Measurements from ENCODE around the gene CYP27A1.
A peak's percentile ranks its signal among the peaks of the same experiment; 100 is the strongest.

Gene CYP27A1

DNA sequence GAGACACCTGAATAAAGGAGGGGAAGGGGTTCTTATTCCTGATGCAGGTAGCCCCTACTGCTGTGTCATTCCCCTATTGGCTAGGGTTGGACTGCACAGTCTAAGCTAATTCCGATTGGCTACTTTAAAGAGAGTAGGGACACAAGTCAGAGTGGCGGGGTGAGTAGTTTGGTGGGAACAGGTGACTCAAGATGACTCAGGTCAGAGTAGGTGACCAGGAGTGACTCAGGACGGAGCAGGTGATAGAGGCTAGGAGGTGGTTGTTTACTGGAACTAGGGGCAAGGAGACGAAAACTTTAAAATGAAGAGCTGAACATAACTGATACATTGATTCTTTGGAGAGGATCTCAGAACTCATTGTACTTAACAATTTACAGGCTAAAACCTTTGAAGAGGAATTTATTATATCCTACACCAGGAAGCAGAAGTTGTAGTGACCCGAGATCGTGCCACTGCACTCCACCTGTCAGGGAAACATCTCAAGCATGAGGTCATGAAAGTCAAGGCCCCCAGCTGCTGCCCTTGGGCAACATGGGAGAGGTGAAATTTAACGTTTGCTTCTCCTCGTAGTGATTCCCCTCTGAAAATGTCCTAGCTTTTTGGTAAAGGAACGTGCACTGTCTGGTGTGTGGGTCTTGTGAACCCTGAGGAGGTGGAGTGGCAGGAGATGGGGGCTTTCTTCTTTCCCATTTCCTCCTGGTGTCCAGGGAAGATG is 4.5 kb upstream of the CYP27A1 start:
- no peak overlapping the region for H3K4me3 ChIP-seq (ENCODE audit: low read length)
- no peaks in the 10 kb centered on the region for H3K36me3 ChIP-seq (ENCODE audit: control insufficient read depth, low read depth, low read length)
- H3K27ac ChIP-seq (ENCODE audit: low read length), result no peak overlapping the region
- no peak overlapping the region for H3K9ac ChIP-seq (ENCODE audit: low read length)
- peaks cover 6% of the 10 kb centered on the region for H3K4me1 ChIP-seq (ENCODE audit: control insufficient read depth, low read depth, low read length)
- peaks cover 23% of the 10 kb centered on the region for H3K27me3 ChIP-seq (ENCODE audit: control insufficient read depth, insufficient read depth, low read length)
- peaks cover 3% of the 10 kb centered on the region for H3K9me3 ChIP-seq (ENCODE audit: control insufficient read depth, low read depth, low read length)

DNA sequence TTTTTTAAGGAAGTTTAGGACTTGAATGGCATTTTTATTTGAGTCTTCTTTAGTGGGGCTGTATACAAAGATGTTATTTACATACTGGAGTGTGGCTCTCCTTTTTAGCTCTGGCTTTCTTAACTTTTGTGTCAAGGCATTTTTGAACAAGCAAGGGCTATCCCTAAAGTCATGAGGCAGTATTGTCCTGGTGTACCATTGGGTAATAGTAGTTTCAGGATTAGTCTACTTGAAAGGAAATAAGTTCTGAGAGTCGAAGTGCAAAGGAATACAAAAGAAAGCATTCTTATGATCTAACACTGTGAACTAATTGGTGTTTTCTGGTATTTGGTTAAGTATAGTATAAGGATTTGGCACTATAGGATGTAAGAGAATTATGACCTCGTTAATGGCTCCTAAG is 1.9 kb upstream of the CYP27A1 start:
- Histone ChIP-seq H3K27me3 (ENCODE audit: control insufficient read depth, insufficient read depth, low read length) (peaks cover 45% of the 10 kb centered on the region), H3K9me3 (ENCODE audit: control insufficient read depth, low read depth, low read length) (peaks cover 3% of the 10 kb centered on the region), H3K27ac (ENCODE audit: low read length) (no peak overlapping the region), H3K4me3 (ENCODE audit: low read length) (no peak overlapping the region), H3K4me1 (ENCODE audit: control insufficient read depth, low read depth, low read length) (peaks cover 6% of the 10 kb centered on the region), H3K36me3 (ENCODE audit: control insufficient read depth, low read depth, low read length) (no peaks in the 10 kb centered on the region), H3K9ac (ENCODE audit: low read length) (no peak overlapping the region)

DNA sequence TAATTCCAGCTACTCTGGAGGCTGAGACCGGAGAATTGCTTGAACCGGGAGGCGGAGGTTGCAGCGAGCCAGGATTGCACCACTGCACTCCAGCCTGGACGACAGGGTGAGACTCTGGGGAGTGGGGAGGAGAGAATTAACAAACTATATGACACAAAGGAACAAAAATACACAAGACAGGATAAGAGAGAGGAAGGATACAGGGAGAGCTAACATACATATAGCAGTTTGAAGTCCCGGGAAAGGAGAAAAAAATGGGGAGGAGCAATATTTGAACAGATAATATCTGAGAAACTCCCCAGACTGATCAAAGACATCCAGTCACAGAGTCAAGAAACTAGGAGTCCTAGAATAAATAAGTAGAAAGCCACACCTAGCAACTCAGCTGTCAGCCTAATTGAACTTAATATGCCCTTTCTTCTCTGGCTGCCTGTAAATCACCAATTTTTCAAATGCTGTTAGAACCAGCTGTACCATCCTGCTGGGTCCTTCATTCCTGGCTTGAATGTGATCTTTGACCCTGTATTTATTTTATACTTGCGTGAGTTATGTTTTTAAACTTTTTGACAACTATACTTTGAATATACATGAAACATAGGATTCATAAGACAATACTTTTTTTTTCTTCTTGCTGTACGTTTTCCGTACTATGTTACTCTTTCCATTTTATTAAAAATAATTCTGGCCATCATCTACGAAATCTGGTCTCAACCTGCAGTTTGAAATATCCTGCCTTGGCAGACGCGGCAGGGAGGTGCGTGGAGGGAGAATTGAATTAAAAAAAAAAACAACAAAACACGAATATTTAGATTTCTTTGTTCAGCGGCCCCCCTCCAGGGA is 876 bp upstream of the CYP27A1 start:
- peak overlapping the region; percentile 69 for H3K4me3 ChIP-seq (ENCODE audit: low read length)
- H3K9ac ChIP-seq (ENCODE audit: low read length), result peak overlapping the region; percentile 57
- no peak overlapping the region for H3K27ac ChIP-seq (ENCODE audit: low read length)

DNA sequence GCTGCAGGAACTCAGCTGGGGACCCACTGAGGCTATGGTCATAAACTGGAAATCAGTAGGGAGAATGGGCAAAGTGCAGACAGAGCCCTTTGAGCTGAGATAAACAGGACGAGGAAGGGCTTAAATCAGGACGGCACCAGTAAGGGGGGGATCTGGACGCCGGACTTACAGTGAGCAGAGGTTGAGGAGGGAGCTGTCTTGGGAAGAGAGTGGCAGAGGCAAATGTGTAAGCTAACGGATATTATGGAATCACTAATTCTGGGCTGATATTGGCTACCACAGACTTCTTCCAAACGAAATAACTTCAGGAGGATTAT is 539 bp downstream of the CYP27A1 start:
- no peaks in the 10 kb centered on the region for H3K9me3 ChIP-seq (ENCODE audit: control insufficient read depth, low read depth, low read length)
- H3K27me3 ChIP-seq (ENCODE audit: control insufficient read depth, insufficient read depth, low read length), result peaks cover 45% of the 10 kb centered on the region
- peaks cover 6% of the 10 kb centered on the region for H3K4me1 ChIP-seq (ENCODE audit: control insufficient read depth, low read depth, low read length)
- no peaks in the 10 kb centered on the region for H3K36me3 ChIP-seq (ENCODE audit: control insufficient read depth, low read depth, low read length)
- no peak overlapping the region for H3K27ac ChIP-seq (ENCODE audit: low read length)
- peak overlapping the region; percentile 69 for H3K4me3 ChIP-seq (ENCODE audit: low read length)
- H3K9ac ChIP-seq (ENCODE audit: low read length), result peak overlapping the region; percentile 57

More for the DNA sequence above, 876 bp upstream of the CYP27A1 start:
- Histone ChIP-seq H3K9me3 (ENCODE audit: control insufficient read depth, low read depth, low read length) (peaks cover 2% of the 10 kb centered on the region), H3K27me3 (ENCODE audit: control insufficient read depth, insufficient read depth, low read length) (peaks cover 45% of the 10 kb centered on the region), H3K4me1 (ENCODE audit: control insufficient read depth, low read depth, low read length) (peaks cover 6% of the 10 kb centered on the region), H3K36me3 (ENCODE audit: control insufficient read depth, low read depth, low read length) (no peaks in the 10 kb centered on the region)

DNA sequence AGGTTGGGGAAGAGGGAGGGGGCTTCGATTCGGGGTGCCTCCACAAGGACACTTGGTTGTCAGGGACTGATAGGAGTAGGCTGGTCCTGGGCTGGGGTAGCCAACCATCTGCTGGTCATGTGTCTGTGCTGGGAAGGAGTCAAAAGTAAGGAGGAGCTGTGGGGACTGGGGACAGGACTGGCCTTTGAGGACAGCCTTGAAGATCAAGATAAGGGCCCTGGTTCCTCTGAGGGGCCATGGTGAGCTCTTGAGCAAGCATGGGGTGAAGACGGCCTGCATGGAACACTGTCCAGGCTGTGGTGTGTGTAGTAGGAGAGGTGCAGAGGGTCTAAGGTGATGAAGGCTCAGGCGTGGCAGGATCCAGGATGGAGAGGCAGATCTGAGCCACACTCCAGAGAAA is 1.7 kb downstream of the CYP27A1 start:
- H3K4me1 ChIP-seq (ENCODE audit: control insufficient read depth, low read depth, low read length), result peaks cover 6% of the 10 kb centered on the region

DNA sequence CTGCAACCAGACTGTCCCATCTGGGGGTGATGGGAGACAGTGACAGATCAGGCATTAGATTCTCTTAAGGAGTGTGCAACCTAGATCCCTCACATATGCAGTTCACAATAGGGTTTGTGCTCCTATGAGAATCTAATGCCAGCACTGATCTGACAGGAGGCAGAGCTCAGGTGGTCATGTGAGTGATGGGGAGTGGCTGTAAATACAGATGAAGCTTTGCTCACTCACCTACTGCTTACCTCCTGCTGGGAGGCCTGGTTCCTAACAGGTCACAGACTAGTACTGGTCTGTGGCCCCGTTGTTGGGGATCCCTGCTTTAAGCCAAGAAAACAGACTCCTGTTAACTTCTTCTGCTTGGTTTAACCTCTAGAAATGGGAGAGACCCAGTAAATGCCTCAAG is 3.2 kb downstream of the CYP27A1 start:
- Histone ChIP-seq H3K9me3 (ENCODE audit: control insufficient read depth, low read depth, low read length) (no peaks in the 10 kb centered on the region), H3K4me1 (ENCODE audit: control insufficient read depth, low read depth, low read length) (peaks cover 6% of the 10 kb centered on the region), H3K27ac (ENCODE audit: low read length) (no peak overlapping the region), H3K4me3 (ENCODE audit: low read length) (no peak overlapping the region), H3K9ac (ENCODE audit: low read length) (no peak overlapping the region), H3K27me3 (ENCODE audit: control insufficient read depth, insufficient read depth, low read length) (peaks cover 42% of the 10 kb centered on the region), H3K36me3 (ENCODE audit: control insufficient read depth, low read depth, low read length) (no peaks in the 10 kb centered on the region)

More for the DNA sequence above, 1.7 kb downstream of the CYP27A1 start:
- Histone ChIP-seq H3K4me3 (ENCODE audit: low read length) (no peak overlapping the region), H3K9ac (ENCODE audit: low read length) (no peak overlapping the region), H3K9me3 (ENCODE audit: control insufficient read depth, low read depth, low read length) (no peaks in the 10 kb centered on the region), H3K27ac (ENCODE audit: low read length) (no peak overlapping the region), H3K27me3 (ENCODE audit: control insufficient read depth, insufficient read depth, low read length) (peaks cover 45% of the 10 kb centered on the region), H3K36me3 (ENCODE audit: control insufficient read depth, low read depth, low read length) (no peaks in the 10 kb centered on the region)

DNA sequence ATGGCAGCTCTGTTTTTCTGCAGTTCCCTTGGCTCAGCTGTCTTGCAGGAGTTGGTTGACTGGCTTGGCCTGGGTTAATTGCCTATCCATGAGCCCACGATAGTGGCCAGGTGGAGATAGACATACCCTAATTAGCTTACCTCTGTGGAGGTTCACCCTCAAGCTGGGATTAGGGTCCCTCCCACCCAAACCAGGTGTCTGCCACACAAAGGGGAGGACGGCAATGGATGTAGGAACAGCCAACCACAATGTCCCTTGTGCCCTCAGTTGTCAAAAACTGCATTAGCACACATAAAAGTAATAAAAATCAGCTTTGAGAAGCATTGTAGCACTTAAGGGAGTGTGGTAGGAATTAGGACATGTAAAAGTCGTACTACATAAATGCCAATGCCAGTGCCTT is 4.2 kb downstream of the CYP27A1 start:
- no peak overlapping the region for H3K27ac ChIP-seq (ENCODE audit: low read length)

DNA sequence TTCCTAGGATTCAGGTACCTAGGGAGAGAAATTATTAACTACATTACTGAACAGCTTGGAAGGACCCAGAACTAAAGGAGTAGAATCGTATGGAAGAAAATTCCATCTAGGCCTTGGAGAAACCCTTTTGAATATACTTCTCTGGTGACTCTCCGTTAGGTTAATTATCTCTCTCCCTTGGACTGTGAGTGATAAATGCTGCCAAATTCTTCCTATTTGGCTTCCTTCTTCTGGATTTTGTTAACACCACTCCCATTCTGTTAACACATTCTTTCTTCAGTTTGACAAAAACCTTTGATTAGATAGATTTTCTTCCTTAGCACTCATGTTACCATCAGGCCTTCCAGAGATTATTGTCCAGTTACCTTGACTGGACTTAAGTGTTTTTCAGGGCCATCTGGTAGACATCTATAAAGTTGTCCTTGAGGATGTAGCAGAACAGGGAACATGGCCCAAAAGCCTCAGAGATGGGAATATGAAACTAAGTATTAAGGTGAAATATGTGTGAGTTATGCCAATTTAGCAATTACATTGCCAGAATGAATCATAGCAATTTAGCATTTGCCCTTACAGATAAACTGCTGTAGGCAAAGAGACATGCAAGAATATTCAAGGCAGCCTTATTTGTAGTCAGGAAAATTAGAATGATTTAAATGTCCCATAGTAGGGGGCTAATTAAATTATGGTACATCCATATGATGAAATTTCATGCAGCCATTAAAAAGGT is 6.7 kb downstream of the CYP27A1 start:
- H3K4me3 ChIP-seq (ENCODE audit: low read length), result no peak overlapping the region
- no peaks in the 10 kb centered on the region for H3K9me3 ChIP-seq (ENCODE audit: control insufficient read depth, low read depth, low read length)
- H3K27me3 ChIP-seq (ENCODE audit: control insufficient read depth, insufficient read depth, low read length), result peaks cover 9% of the 10 kb centered on the region
- no peak overlapping the region for H3K9ac ChIP-seq (ENCODE audit: low read length)
- H3K27ac ChIP-seq (ENCODE audit: low read length), result no peak overlapping the region
- H3K36me3 ChIP-seq (ENCODE audit: control insufficient read depth, low read depth, low read length), result no peaks in the 10 kb centered on the region
- H3K4me1 ChIP-seq (ENCODE audit: control insufficient read depth, low read depth, low read length), result no peaks in the 10 kb centered on the region

More for the DNA sequence above, 4.2 kb downstream of the CYP27A1 start:
- Histone ChIP-seq H3K36me3 (ENCODE audit: control insufficient read depth, low read depth, low read length) (no peaks in the 10 kb centered on the region), H3K9me3 (ENCODE audit: control insufficient read depth, low read depth, low read length) (no peaks in the 10 kb centered on the region), H3K4me1 (ENCODE audit: control insufficient read depth, low read depth, low read length) (peaks cover 3% of the 10 kb centered on the region), H3K27me3 (ENCODE audit: control insufficient read depth, insufficient read depth, low read length) (peaks cover 35% of the 10 kb centered on the region), H3K4me3 (ENCODE audit: low read length) (no peak overlapping the region), H3K9ac (ENCODE audit: low read length) (no peak overlapping the region)

DNA sequence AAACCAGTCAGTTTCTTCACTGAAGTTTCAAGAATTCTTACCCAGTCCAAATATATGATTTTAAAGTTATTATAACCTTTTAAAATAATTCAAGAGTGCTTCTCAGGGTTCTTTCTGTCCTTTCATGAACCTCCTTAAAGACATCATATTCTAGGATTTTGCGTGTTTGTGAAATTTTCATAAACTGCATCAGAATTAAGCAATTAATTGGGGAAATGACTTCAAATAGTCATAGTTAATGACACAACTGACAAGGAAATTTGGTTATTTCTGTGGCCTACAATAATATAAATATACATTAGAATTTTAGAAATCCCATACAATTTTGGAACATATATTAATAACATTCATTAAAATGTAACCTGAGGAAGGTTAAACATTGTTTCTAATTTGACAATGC is 10.5 kb downstream of the CYP27A1 start:
- no peaks in the 10 kb centered on the region for H3K36me3 ChIP-seq (ENCODE audit: control insufficient read depth, low read depth, low read length)
- H3K4me3 ChIP-seq (ENCODE audit: low read length), result no peak overlapping the region
- H3K27ac ChIP-seq (ENCODE audit: low read length), result no peak overlapping the region
- no peaks in the 10 kb centered on the region for H3K27me3 ChIP-seq (ENCODE audit: control insufficient read depth, insufficient read depth, low read length)
- no peaks in the 10 kb centered on the region for H3K9me3 ChIP-seq (ENCODE audit: control insufficient read depth, low read depth, low read length)
- H3K4me1 ChIP-seq (ENCODE audit: control insufficient read depth, low read depth, low read length), result no peaks in the 10 kb centered on the region
- H3K9ac ChIP-seq (ENCODE audit: low read length), result no peak overlapping the region

DNA sequence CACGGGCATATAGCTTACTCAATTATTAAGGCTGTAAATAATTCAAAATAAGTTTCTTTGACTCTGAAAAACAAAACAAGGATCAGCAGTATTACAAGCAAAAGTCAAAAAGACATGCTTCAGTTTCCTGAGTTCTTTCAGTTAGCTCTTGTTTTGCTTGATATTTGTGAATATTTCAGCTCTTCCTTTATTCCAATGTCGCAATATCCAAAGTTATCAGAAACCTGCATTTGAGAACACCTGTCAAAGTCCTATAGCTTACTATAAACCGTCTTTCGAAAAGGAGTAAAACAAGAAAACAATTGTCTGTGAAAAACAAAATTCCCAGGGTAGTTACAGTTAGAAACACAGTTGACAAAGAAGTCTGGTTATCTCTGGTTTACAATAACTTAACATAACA is 14.7 kb downstream of the CYP27A1 start:
- H3K27me3 ChIP-seq (ENCODE audit: control insufficient read depth, insufficient read depth, low read length), result no peaks in the 10 kb centered on the region

DNA sequence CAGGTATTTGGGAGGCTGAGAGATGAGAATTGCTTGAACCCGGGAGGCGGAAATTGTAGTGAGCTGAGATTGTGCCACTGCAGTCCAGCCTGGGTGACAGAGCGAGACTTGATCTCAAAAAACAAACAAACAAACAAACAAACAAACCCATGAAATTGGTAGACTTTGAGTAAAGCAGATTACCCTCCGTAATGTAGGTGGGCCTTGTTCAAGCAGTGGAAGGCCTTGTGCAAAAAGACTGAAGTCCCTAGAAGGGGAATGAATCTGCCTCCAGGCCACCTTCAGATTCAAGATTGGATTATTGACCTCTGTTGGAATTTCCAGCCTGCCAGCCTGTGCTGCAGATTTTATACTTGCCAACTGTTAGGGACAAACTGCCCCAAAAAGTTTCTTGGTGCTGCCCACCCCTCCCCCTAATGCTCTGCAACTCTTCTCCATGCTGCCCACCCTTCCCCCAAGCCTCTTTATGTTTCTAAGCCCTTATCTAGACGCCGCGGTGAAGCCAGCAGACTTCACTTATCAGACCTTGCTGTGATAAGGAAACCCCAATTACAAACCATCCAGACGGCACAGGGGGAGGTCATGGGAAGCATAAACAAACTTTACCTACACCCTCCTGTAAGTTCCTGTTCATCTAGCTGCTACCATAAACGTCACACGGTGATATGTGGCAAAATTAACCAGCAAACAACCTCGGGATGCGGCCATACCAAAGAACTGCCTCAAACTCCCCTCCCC is 17.0 kb downstream of the CYP27A1 start:
- Histone ChIP-seq H3K36me3 (ENCODE audit: control insufficient read depth, low read depth, low read length) (no peaks in the 10 kb centered on the region), H3K9ac (ENCODE audit: low read length) (no peak overlapping the region), H3K9me3 (ENCODE audit: control insufficient read depth, low read depth, low read length) (no peaks in the 10 kb centered on the region), H3K4me3 (ENCODE audit: low read length) (no peak overlapping the region), H3K27ac (ENCODE audit: low read length) (no peak overlapping the region), H3K27me3 (ENCODE audit: control insufficient read depth, insufficient read depth, low read length) (no peaks in the 10 kb centered on the region), H3K4me1 (ENCODE audit: control insufficient read depth, low read depth, low read length) (peaks cover 19% of the 10 kb centered on the region)

More for the DNA sequence above, 14.7 kb downstream of the CYP27A1 start:
- peaks cover 19% of the 10 kb centered on the region for H3K4me1 ChIP-seq (ENCODE audit: control insufficient read depth, low read depth, low read length)
- no peak overlapping the region for H3K9ac ChIP-seq (ENCODE audit: low read length)
- H3K9me3 ChIP-seq (ENCODE audit: control insufficient read depth, low read depth, low read length), result no peaks in the 10 kb centered on the region
- no peak overlapping the region for H3K4me3 ChIP-seq (ENCODE audit: low read length)
- no peak overlapping the region for H3K27ac ChIP-seq (ENCODE audit: low read length)
- no peaks in the 10 kb centered on the region for H3K36me3 ChIP-seq (ENCODE audit: control insufficient read depth, low read depth, low read length)

All from iPS-18a (cell line).